Tibial artery (tissue), 4 donors: ENCODE results near the gene MBNL2.

Source experiments
- DNase-seq, 2 donors: peaks; one replicate each; pipeline ENCODE4 v3.0.0-alpha.2; 2019
- H3K27ac ChIP-seq, 2 donors: fragments of 200-600 bp; sonication (generic) in 1 of 2; 1 replicate in 1 of 2; 2 replicates in 1 of 2; pipeline ENCODE4 v1.5.1; 2018 to 2019; ENCODE audit warnings: mild to moderate bottlenecking in 1 of 2
- H3K27me3 ChIP-seq, 2 donors: fragments of 200-600 bp; sonication (generic) in 1 of 2; one replicate each; pipeline versions ENCODE4 v1.5.1 to v1.6.0; 2016 to 2019
- H3K36me3 ChIP-seq, 3 donors: fragments of 200-600 bp; sonication (generic) in 2 of 3; one replicate each; pipeline ENCODE4 v1.5.1; 2016 to 2019; ENCODE audit warnings: mild to moderate bottlenecking in 2 of 3
- H3K4me1 ChIP-seq, 4 donors: fragments of 200-600 bp; sonication (generic) in 2 of 4; 1 replicate in 3 of 4; 2 replicates in 1 of 4; pipeline ENCODE4 v1.5.1; 2016 to 2019
- H3K4me3 ChIP-seq, 2 donors: fragments of 200-600 bp; sonication (generic) in 1 of 2; 1 replicate in 1 of 2; 2 replicates in 1 of 2; pipeline ENCODE4 v1.5.1; 2018 to 2019; ENCODE audit warnings: mild to moderate bottlenecking in 2 of 2
- H3K9me3 ChIP-seq, 3 donors: fragments of 200-600 bp; sonication (generic) in 1 of 3; one replicate each; pipeline ENCODE4 v1.5.1; 2016 to 2019
- CTCF ChIP-seq, 2 experiments: fragments of 200-600 bp in 1 of 2; fragments of 450-650 bp in 1 of 2; IDR thresholded peaks; one replicate each; pipeline ENCODE4 v1.5.1; 2017 to 2019; ENCODE audit warnings: antibody characterized with exemption in 2 of 2, mild to moderate bottlenecking in 1 of 2, moderate library complexity in 1 of 2
- intact Hi-C: fragments of 100-400 bp; cut with DNase I; formaldehyde crosslinking; loops from one replicate; pipeline ENCODE4 v1.15.0; 2023; ENCODE audit warnings: low total_unique reads

Gene MBNL2

GRCh38 chr13:97185291-97185690 lies 36.8 kb upstream of the MBNL2 start:
- DNase-seq: no peak
- H3K36me3 ChIP-seq: no peaks in the 10 kb centered on the region
- no peak for TF ChIP-seq CTCF (IDR thresholded peaks at IDR 0.05)
- H3K4me1 ChIP-seq: no peaks in the 10 kb centered on the region
- no peaks in the 10 kb centered on the region for H3K27me3 ChIP-seq
- H3K4me3 ChIP-seq: no peak overlapping the region
- intact Hi-C loops: no loop called here
- no peak overlapping the region for H3K27ac ChIP-seq
- no peaks in the 10 kb centered on the region for H3K9me3 ChIP-seq

GRCh38 chr13:97185751-97186150 lies 36.4 kb upstream of the MBNL2 start:
- no peak for TF ChIP-seq CTCF (IDR thresholded peaks at IDR 0.05)
- intact Hi-C loops: no loop called here
- H3K27ac ChIP-seq: no peak overlapping the region
- no peaks in the 10 kb centered on the region for H3K9me3 ChIP-seq
- H3K4me1 ChIP-seq: no peaks in the 10 kb centered on the region
- H3K4me3 ChIP-seq: no peak overlapping the region
- H3K27me3 ChIP-seq: no peaks in the 10 kb centered on the region
- H3K36me3 ChIP-seq: no peaks in the 10 kb centered on the region
- DNase-seq: no peak

- Histone ChIP-seq H3K4me1 (no peaks in the 10 kb centered on the region), H3K36me3 (no peaks in the 10 kb centered on the region), H3K9me3 (no peaks in the 10 kb centered on the region), H3K27me3 (no peaks in the 10 kb centered on the region), H3K27ac (no peak overlapping the region), H3K4me3 (no peak overlapping the region)
- DNase-seq: no peak
- intact Hi-C loops: no loop called here
- no peak for TF ChIP-seq CTCF (IDR thresholded peaks at IDR 0.05)
Measured at GRCh38 chr13:97188207-97188606, 33.9 kb upstream of the MBNL2 start.

- no peak overlapping the region for H3K4me3 ChIP-seq
- no peak for DNase-seq
- no peaks in the 10 kb centered on the region for H3K4me1 ChIP-seq
- TF ChIP-seq CTCF (IDR thresholded peaks at IDR 0.05): no peak
- H3K27me3 ChIP-seq: no peaks in the 10 kb centered on the region
- no peak overlapping the region for H3K27ac ChIP-seq
- H3K36me3 ChIP-seq: no peaks in the 10 kb centered on the region
- no peaks in the 10 kb centered on the region for H3K9me3 ChIP-seq
- intact Hi-C loops: no loop called here
Measured at GRCh38 chr13:97189928-97190327, 32.2 kb upstream of the MBNL2 start.

GRCh38 chr13:97191142-97191541 lies 31.0 kb upstream of the MBNL2 start:
- Histone ChIP-seq H3K27me3 (no peaks in the 10 kb centered on the region), H3K27ac (no peak overlapping the region), H3K9me3 (no peaks in the 10 kb centered on the region), H3K4me3 (no peak overlapping the region), H3K4me1 (no peaks in the 10 kb centered on the region), H3K36me3 (no peaks in the 10 kb centered on the region)
- DNase-seq: no peak
- intact Hi-C loops: no loop called here
- no peak for TF ChIP-seq CTCF (IDR thresholded peaks at IDR 0.05)

- intact Hi-C loops: no loop called here
- Histone ChIP-seq H3K36me3 (no peaks in the 10 kb centered on the region), H3K4me1 (no peaks in the 10 kb centered on the region), H3K27ac (no peak overlapping the region), H3K27me3 (no peaks in the 10 kb centered on the region), H3K4me3 (no peak overlapping the region), H3K9me3 (no peaks in the 10 kb centered on the region)
- DNase-seq: no peak
- no peak for TF ChIP-seq CTCF (IDR thresholded peaks at IDR 0.05)
Measured at GRCh38 chr13:97191615-97192014, 30.5 kb upstream of the MBNL2 start.
